H9 (cell line): ENCODE data around the gene ZNF180. TPM values are rescaled to one million over a fixed set of nuclear protein-coding genes. Genes with fewer than 3 reads are reported as not detected.
"Not testable (repeated sequence)": the region's sequence is repeated elsewhere in the genome, so short reads cannot be mapped to it uniquely, and the experiment has no call there.

Experiments
- DNase-seq: peaks from one replicate; pipeline ENCODE4 v3.0.0-alpha.2; 2017
- H2AFZ ChIP-seq: one replicate; pipeline ENCODE4 v1.6.1; 2013; ENCODE audit warnings: mild to moderate bottlenecking, low read length, control low read depth, moderate library complexity
- H2AK5ac ChIP-seq: 2 replicates; pipeline ENCODE4 v1.6.1; 2013; ENCODE audit warnings: low read length, control low read depth, mixed read lengths; ENCODE audit not compliant: insufficient read length
- H2BK120ac ChIP-seq: one replicate; pipeline ENCODE4 v1.6.1; 2013; ENCODE audit warnings: low read depth, mild to moderate bottlenecking, low read length, control low read depth, inconsistent platforms; ENCODE audit not compliant: poor library complexity, severe bottlenecking
- H2BK12ac ChIP-seq: 2 replicates; pipeline ENCODE4 v1.6.1; 2013; ENCODE audit warnings: low read length, control low read depth, mixed read lengths, low read depth; ENCODE audit not compliant: insufficient read length
- H2BK15ac ChIP-seq: 2 replicates; pipeline ENCODE4 v1.6.1; 2013; ENCODE audit warnings: low read depth, low read length, control low read depth
- H2BK20ac ChIP-seq: one replicate; pipeline ENCODE4 v1.6.1; 2013; ENCODE audit warnings: low read depth, mild to moderate bottlenecking, low read length, control low read depth, inconsistent platforms; ENCODE audit not compliant: poor library complexity, severe bottlenecking
- H2BK5ac ChIP-seq: 2 replicates; pipeline ENCODE4 v1.6.1; 2013; ENCODE audit warnings: low read length, control low read depth, mixed read lengths; ENCODE audit not compliant: insufficient read length
- H3K14ac ChIP-seq: 2 replicates; pipeline ENCODE4 v1.6.1; 2013; ENCODE audit warnings: low read length, control low read depth; ENCODE audit not compliant: insufficient read depth
- H3K18ac ChIP-seq: 2 replicates; pipeline ENCODE4 v1.6.1; 2013; ENCODE audit warnings: low read depth, mild to moderate bottlenecking, mixed read lengths, low read length, control low read depth; ENCODE audit not compliant: insufficient read length
- H3K23ac ChIP-seq: 2 replicates; pipeline ENCODE4 v1.6.1; 2013; ENCODE audit warnings: low read length, control low read depth, mixed read lengths, low read depth; ENCODE audit not compliant: insufficient read length
- H3K23me2 ChIP-seq: 2 replicates; pipeline ENCODE4 v1.6.1; 2013; ENCODE audit warnings: low read depth, mild to moderate bottlenecking, mixed read lengths, low read length, control low read depth; ENCODE audit not compliant: insufficient read length, poor library complexity, severe bottlenecking
- H3K27ac ChIP-seq: 2 replicates; pipeline ENCODE4 v1.5.1; 2013; ENCODE audit warnings: low read length, control low read depth, mixed read lengths, low read depth; ENCODE audit not compliant: insufficient read length
- H3K27me3 ChIP-seq: 2 replicates; pipeline ENCODE4 v1.6.1; 2013; ENCODE audit warnings: low read length, control low read depth, inconsistent platforms; ENCODE audit not compliant: insufficient read depth
- H3K4ac ChIP-seq: 2 replicates; pipeline ENCODE4 v1.6.1; 2013; ENCODE audit warnings: low read depth, mild to moderate bottlenecking, control low read depth, inconsistent platforms, low read length, moderate library complexity
- H3K4me1 ChIP-seq: 2 replicates; pipeline ENCODE4 v1.6.1; 2013; ENCODE audit warnings: low read length, control low read depth, inconsistent platforms; ENCODE audit not compliant: insufficient read depth
- H3K4me2 ChIP-seq: 2 replicates; pipeline ENCODE4 v1.6.1; 2013; ENCODE audit warnings: low read length, control low read depth, mixed read lengths; ENCODE audit not compliant: insufficient read length, insufficient read depth
- H3K56ac ChIP-seq: 2 replicates; pipeline ENCODE4 v1.6.1; 2013; ENCODE audit warnings: low read depth, mild to moderate bottlenecking, mixed read lengths, low read length, control low read depth; ENCODE audit not compliant: insufficient read length
- H3K79me1 ChIP-seq: 2 replicates; pipeline ENCODE4 v1.6.1; 2013; ENCODE audit warnings: low read depth, mild to moderate bottlenecking, moderate library complexity, low read length, control low read depth, inconsistent platforms; ENCODE audit not compliant: insufficient read depth, poor library complexity, severe bottlenecking
- H3K79me2 ChIP-seq: 2 replicates; pipeline ENCODE4 v1.6.1; 2013; ENCODE audit warnings: low read length, control low read depth, inconsistent platforms; ENCODE audit not compliant: insufficient read depth
- H3K9ac ChIP-seq: 2 replicates; pipeline ENCODE4 v1.6.1; 2013; ENCODE audit warnings: low read length, control low read depth, mixed read lengths; ENCODE audit not compliant: insufficient read length; ENCODE audit errors: extremely low read depth
- H3K9me3 ChIP-seq: one replicate; pipeline ENCODE4 v1.6.1; 2013; ENCODE audit warnings: low read depth, low read length, inconsistent platforms; ENCODE audit not compliant: control insufficient read depth
- H3T11ph ChIP-seq: one replicate; pipeline ENCODE4 v1.6.1; 2013; ENCODE audit warnings: mild to moderate bottlenecking, low read length, control low read depth, inconsistent platforms
- H4K20me1 ChIP-seq: one replicate; pipeline ENCODE4 v1.6.1; 2013; ENCODE audit not compliant: control insufficient read depth, insufficient read length, insufficient read depth
- H4K5ac ChIP-seq: 2 replicates; pipeline ENCODE4 v1.6.1; 2013; ENCODE audit warnings: low read depth, mild to moderate bottlenecking, mixed read lengths, low read length, control low read depth; ENCODE audit not compliant: insufficient read length
- H4K8ac ChIP-seq: replicated peaks from 2 replicates; pipeline ENCODE4 v1.6.1; 2013; ENCODE audit warnings: low read length, control low read depth, mixed read lengths, low read depth; ENCODE audit not compliant: insufficient read length
- H4K91ac ChIP-seq: 2 replicates; pipeline ENCODE4 v1.6.1; 2013; ENCODE audit warnings: low read depth, mild to moderate bottlenecking, moderate library complexity, mixed read lengths, low read length, control low read depth; ENCODE audit not compliant: insufficient read length
- H3K27ac Mint-ChIP-seq, 3 experiments: 2 replicates in 2 of 3; 3 replicates in 1 of 3; pipeline ENCODE4 v1.8.0; 2020 to 2021; ENCODE audit warnings: mixed read lengths in 3 of 3, mild to moderate bottlenecking in 1 of 3, moderate library complexity in 1 of 3
- H3K27me3 Mint-ChIP-seq: 2 replicates; pipeline ENCODE4 v1.8.0; 2021; ENCODE audit warnings: low read depth, mild to moderate bottlenecking, moderate library complexity, mixed read lengths
- H3K36me3 Mint-ChIP-seq, 3 experiments: 2 replicates in 2 of 3; 3 replicates in 1 of 3; pipeline ENCODE4 v1.8.0; 2020 to 2021; ENCODE audit warnings: low read depth in 3 of 3, mixed read lengths in 3 of 3; ENCODE audit not compliant: insufficient read depth in 1 of 3
- H3K4me1 Mint-ChIP-seq, 2 experiments: 2 replicates each; pipeline ENCODE4 v1.8.0; 2020; ENCODE audit warnings: mixed read lengths in 2 of 2
- H3K4me3 Mint-ChIP-seq, 2 experiments: 2 replicates in 1 of 2; 3 replicates in 1 of 2; pipeline ENCODE4 v1.8.0; 2020 to 2021; ENCODE audit warnings: mild to moderate bottlenecking in 2 of 2, mixed read lengths in 2 of 2, moderate library complexity in 1 of 2
- H3K9me3 Mint-ChIP-seq, 2 experiments: 2 replicates in 1 of 2; 3 replicates in 1 of 2; pipeline ENCODE4 v1.8.0; 2020; ENCODE audit warnings: mild to moderate bottlenecking in 2 of 2, mixed read lengths in 2 of 2, moderate library complexity in 1 of 2
- WGBS: extraction: QIAGEN DNeasy Blood & Tissue Kit; methylation state at CpG from one replicate; pipeline ENCODE4 v1.1.7; 2013; ENCODE audit warnings: missing lambda C conversion rate, low lambda C conversion rate, mixed read lengths; ENCODE audit not compliant: insufficient read length; ENCODE audit errors: extremely low coverage; 5-methylcytosine and 5-hydroxymethylcytosine counted together
- total RNA-seq: library from RNA; stranded (reverse); gene quantifications from 2 replicates; pipeline ENCODE4 v1.2.1, GENCODE V29; 2021

Gene ZNF180
- total RNA-seq, 1 experiment from 2014 or later = 13.6 TPM

- Mint-ChIP-seq H3K36me3 (peaks cover 0 to 15% (median 11%) of the 10 kb centered on the region in 3 experiments; a peak in 4 of 7 replicates), H3K9me3 (peaks cover 62 to 68% of the 10 kb centered on the region in 2 experiments)
- not testable (repeated sequence) for H3K4ac ChIP-seq, H3K27ac Mint-ChIP-seq, H3K4me1 ChIP-seq, H3K4me2 ChIP-seq, H3K4me1 Mint-ChIP-seq, H2BK20ac ChIP-seq, H3K9ac ChIP-seq, H3K56ac ChIP-seq, H2AK5ac ChIP-seq, H4K91ac ChIP-seq, H2BK5ac ChIP-seq, H3K23ac ChIP-seq, H3K27me3 Mint-ChIP-seq, H3K14ac ChIP-seq, H3K23me2 ChIP-seq, H3K4me3 Mint-ChIP-seq, H3K27ac ChIP-seq, H3T11ph ChIP-seq, H2AFZ ChIP-seq, H4K20me1 ChIP-seq, H3K79me2 ChIP-seq, H4K5ac ChIP-seq, DNase-seq, H3K18ac ChIP-seq, H4K8ac ChIP-seq, H2BK120ac ChIP-seq, H2BK15ac ChIP-seq, H2BK12ac ChIP-seq, H3K27me3 ChIP-seq, H3K79me1 ChIP-seq
- no CpG with 5 or more reads among the region's 3 CpGs for WGBS
- H3K9me3 ChIP-seq = peaks cover 54% of the 10 kb centered on the region
These were observed 37.6 kb downstream of the ZNF180 start for GRCh38 chr19:44462600-44463286.

DNA sequence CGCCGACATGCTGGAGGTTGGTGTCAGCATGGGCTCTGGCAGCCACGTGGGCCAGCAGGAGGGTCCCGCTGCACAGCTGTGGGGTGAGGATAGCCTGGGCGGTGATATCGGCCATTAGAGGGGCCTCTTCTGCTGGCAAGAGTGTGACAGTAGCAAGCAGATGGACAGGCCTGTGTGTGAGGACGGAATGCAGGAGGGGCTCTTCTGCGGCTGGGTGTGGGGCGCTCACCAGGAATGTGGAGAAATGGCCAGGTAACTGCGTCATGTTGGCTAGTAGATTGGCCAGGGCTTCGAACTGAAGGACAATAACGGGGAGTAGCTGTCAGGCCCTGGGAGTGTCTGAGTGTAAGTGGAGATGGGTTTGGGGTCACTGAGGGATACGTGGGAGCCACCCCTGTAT lies 44.3 kb downstream of the ZNF180 start:
- H4K8ac ChIP-seq, H3K18ac ChIP-seq, H3K27ac ChIP-seq, H2BK15ac ChIP-seq, H3K23ac ChIP-seq, H3K4me1 Mint-ChIP-seq, H3K4ac ChIP-seq, H2BK12ac ChIP-seq, H3K56ac ChIP-seq, H3K79me1 ChIP-seq, DNase-seq, H2BK5ac ChIP-seq, H3K9ac ChIP-seq, H3K4me1 ChIP-seq, H3K14ac ChIP-seq, H3K27ac Mint-ChIP-seq, H2BK120ac ChIP-seq, H3K79me2 ChIP-seq, H3K23me2 ChIP-seq, H3K4me2 ChIP-seq, H4K20me1 ChIP-seq, H4K91ac ChIP-seq, H3T11ph ChIP-seq, H2BK20ac ChIP-seq, H3K4me3 Mint-ChIP-seq, H2AFZ ChIP-seq, H2AK5ac ChIP-seq, H4K5ac ChIP-seq, H3K27me3 ChIP-seq: not testable (repeated sequence)
- H3K9me3 ChIP-seq = peaks cover 59% of the 10 kb centered on the region
- Mint-ChIP-seq H3K9me3 (peaks cover 55 to 58% of the 10 kb centered on the region in 2 experiments), H3K36me3 (peaks cover 9 to 35% (median 21%) of the 10 kb centered on the region in 3 experiments; a peak in 4 of 7 replicates), H3K27me3 (peaks cover 12% of the 10 kb centered on the region)
- no CpG with 5 or more reads among the region's 13 CpGs for WGBS
